ENCODE measurements around the gene RDX.

RDX gene

GRCh38 chr11:110249066-110249465 is 47.3 kb downstream of the RDX start:
- no peak for DNase-seq (ENCODE audit: low spot score)
- TF ChIP-seq CTCF (IDR thresholded peaks at IDR 0.05; ENCODE audit: extremely low read depth, missing control alignments) = no peak

- TF ChIP-seq CTCF (IDR thresholded peaks at IDR 0.05; ENCODE audit: extremely low read depth, missing control alignments) = no peak
- no peak for DNase-seq (ENCODE audit: low spot score)
These were observed 52.6 kb downstream of the RDX start for GRCh38 chr11:110243791-110244190.

GRCh38 chr11:110242746-110243145 is 53.7 kb downstream of the RDX start:
- no peak for DNase-seq (ENCODE audit: low spot score)
- TF ChIP-seq CTCF (IDR thresholded peaks at IDR 0.05; ENCODE audit: extremely low read depth, missing control alignments) = no peak

- no peak for DNase-seq (ENCODE audit: low spot score)
- TF ChIP-seq CTCF (IDR thresholded peaks at IDR 0.05; ENCODE audit: extremely low read depth, missing control alignments) = no peak
These were observed 54.2 kb downstream of the RDX start for GRCh38 chr11:110242188-110242587.

GRCh38 chr11:110235966-110236365 is 60.4 kb downstream of the RDX start:
- DNase-seq (ENCODE audit: low spot score) = no peak
- no peak for TF ChIP-seq CTCF (IDR thresholded peaks at IDR 0.05; ENCODE audit: extremely low read depth, missing control alignments)

GRCh38 chr11:110230377-110230776 is 66.0 kb downstream of the RDX start:
- no peak for TF ChIP-seq CTCF (IDR thresholded peaks at IDR 0.05; ENCODE audit: extremely low read depth, missing control alignments)
- DNase-seq (ENCODE audit: low spot score) = no peak

- TF ChIP-seq CTCF (IDR thresholded peaks at IDR 0.05; ENCODE audit: extremely low read depth, missing control alignments) = no peak
These were observed 77.2 kb downstream of the RDX start for GRCh38 chr11:110219006-110219785.

More at GRCh38 chr11:110219006-110219785, 77.2 kb downstream of the RDX start:
- no peak for DNase-seq (ENCODE audit: low spot score)
